Testis (tissue), 2 donors: ENCODE data around the gene CLCN6.

ENCODE experiments used
- CTCF ChIP-seq, 3 experiments: fragments of 450-650 bp in 2 of 3; fragments of 200-600 bp in 1 of 3; sonication (generic) in 1 of 3; IDR thresholded peaks; one replicate each; pipeline ENCODE4 v1.5.1; 2016 to 2019; ENCODE audit warnings: antibody characterized with exemption in 3 of 3, mild to moderate bottlenecking in 2 of 3, moderate library complexity in 1 of 3
- POLR2A ChIP-seq: fragments of 450-650 bp; IDR thresholded peaks from one replicate; pipeline ENCODE4 v1.6.1; 2017; ENCODE audit warnings: antibody characterized with exemption, mild to moderate bottlenecking, moderate library complexity

GRCh38 chr1:11882814-11883538 lies 77.0 kb downstream of the CLCN6 start:
- TF ChIP-seq CTCF (IDR thresholded peaks at IDR 0.05) (no peak), POLR2A (no peak)
